ENCODE measurements around the gene METTL24.

METTL24 gene

DNA sequence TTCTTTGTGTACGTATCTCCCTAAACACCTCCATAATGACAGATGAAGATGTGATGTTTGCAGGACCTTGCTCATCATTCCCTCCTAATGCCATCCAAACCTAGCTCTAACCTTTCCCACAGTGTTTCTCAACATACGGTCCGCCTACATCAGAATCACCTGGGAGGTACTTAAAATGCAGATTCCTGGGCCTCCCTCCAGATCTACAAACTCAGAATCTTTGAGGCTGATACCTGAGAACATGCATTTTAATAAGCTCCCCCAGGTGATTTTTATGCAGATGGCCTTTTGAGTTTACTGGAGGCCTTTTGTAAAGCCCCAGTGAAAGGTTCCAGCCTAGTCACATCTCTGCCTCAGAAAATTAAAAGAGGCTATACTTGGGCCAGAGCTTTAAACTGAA, 40.5 kb downstream of the METTL24 start:
- TF ChIP-seq, protein P1, sequence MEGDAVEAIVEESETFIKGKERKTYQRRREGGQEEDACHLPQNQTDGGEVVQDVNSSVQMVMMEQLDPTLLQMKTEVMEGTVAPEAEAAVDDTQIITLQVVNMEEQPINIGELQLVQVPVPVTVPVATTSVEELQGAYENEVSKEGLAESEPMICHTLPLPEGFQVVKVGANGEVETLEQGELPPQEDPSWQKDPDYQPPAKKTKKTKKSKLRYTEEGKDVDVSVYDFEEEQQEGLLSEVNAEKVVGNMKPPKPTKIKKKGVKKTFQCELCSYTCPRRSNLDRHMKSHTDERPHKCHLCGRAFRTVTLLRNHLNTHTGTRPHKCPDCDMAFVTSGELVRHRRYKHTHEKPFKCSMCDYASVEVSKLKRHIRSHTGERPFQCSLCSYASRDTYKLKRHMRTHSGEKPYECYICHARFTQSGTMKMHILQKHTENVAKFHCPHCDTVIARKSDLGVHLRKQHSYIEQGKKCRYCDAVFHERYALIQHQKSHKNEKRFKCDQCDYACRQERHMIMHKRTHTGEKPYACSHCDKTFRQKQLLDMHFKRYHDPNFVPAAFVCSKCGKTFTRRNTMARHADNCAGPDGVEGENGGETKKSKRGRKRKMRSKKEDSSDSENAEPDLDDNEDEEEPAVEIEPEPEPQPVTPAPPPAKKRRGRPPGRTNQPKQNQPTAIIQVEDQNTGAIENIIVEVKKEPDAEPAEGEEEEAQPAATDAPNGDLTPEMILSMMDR (IDR thresholded peaks at IDR 0.05), result no peak

DNA sequence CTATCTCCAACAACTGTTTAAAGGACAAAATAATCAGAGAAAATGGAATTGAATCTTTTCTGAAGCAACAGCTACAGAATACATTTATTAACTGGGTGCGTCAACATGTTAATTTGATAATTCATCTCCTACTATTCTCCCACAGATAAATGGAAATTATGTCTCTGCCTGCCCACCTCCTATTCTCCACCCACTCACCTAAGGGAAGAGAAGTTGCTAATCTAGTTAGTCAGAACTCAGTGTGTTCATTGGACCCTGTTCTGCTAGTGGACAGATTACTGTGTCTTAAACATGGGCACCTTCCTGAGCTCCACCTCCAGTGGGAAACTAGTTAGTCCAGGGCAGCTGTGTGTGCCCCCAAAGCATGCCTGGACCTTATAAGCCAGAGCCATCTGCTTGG, 41.0 kb downstream of the METTL24 start:
- TF ChIP-seq, protein P1 (IDR thresholded peaks at IDR 0.05), result no peak

DNA sequence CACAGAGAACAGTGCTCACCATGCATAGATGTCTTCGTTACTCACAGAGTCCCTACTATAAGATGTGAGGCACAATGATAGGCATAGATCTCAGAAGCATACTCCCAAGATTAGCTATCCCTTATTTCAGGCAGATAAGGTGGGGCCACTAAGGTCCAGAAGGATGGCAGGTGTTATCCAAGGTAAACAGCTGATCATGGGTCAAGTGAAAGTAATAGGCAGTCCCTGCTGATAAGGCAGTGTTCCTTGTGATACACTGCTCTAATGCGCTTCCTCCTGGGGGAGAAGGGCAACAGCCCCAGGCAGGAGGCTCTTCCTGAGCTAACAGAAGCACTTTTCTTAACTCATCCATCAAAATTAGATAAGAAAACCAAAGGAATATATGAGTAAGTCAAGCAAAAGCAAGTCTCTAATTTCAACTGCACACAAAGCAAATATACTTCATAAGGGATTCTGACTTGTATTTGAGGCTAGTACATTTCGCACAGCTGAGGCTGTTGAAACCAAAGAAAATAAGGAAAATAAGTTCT, 42.2 kb downstream of the METTL24 start:
- TF ChIP-seq, protein P1 (IDR thresholded peaks at IDR 0.05), result no peak

DNA sequence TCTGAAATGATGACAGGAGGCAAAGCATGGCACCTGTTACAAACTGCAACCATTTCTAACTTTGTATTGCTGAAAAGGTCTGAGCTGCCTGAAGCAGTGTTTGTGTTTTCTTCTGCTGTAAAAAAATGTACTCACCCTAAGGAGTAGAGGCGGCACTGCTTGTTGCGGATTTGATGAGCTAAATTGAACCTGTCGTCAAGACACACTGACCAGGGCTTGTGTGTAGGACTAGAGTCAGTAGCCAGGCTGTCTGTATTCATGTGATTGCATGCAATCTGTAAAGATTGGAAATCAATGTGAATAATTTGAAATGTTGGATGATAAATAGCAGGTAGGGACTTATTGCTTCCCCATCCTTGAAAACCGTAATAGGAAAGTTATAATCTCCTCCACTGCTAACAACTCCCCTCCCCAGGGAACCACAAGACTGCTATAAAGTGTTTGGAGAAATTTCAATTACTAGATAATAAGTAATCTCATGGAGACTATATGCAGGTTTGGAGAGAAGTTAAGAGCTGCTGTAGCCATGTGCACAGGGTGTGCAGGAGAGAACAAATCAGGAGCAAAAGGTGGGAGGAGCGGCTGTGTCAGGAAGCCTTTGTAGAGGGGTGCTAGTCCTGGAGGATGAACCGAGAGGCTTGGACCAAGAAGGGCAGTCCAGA, 42.8 kb downstream of the METTL24 start:
- TF ChIP-seq, protein P1 (IDR thresholded peaks at IDR 0.05), result no peak

DNA sequence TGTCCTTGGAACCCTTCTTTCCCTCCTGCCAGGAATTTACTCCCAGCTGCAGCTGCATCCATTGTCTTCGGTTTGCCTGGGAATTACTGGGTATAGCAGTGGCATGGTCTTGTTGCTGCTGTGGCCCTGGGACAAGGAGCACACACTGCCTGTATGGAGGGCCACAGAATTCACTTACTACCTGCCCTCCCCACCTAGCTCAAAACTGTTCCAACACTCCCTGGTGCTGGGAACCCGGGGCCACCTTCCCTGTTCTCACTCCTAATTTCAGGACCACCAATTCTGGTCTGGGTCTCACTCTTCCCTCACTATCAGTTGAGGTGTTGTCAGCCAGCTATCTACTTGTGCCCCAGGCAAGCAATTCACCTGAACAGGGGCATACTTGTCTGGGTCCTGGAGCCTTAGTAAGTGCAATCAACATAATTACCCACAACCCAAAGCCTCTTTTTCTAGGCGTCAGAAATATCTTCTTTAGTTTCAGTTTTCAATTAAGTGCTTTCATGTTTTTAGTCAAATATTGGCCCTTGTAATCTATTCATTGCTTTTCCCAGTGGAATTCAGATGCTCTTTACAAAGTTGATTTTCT, 47.2 kb downstream of the METTL24 start:
- TF ChIP-seq, protein P1 (IDR thresholded peaks at IDR 0.05), result no peak

DNA sequence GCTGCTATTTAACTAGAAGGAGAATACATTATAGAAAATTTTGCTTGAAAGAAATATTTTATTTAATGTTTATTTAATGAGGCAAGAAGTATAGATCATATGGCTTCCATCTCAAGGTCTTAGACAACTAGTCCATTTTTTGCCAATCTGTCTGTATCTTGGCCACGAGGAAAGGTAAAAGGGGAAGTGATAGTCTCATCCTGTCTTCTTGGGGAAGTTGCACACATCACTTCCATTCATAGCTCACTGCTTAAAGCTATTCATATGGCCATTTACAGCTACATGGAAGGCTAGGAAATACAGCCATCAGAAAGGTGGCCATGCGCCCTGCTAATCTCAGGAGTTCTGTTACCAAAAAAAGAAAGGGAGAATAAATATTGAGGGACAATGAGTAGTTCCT, 50.8 kb downstream of the METTL24 start:
- TF ChIP-seq, protein P1 (IDR thresholded peaks at IDR 0.05), result no peak

DNA sequence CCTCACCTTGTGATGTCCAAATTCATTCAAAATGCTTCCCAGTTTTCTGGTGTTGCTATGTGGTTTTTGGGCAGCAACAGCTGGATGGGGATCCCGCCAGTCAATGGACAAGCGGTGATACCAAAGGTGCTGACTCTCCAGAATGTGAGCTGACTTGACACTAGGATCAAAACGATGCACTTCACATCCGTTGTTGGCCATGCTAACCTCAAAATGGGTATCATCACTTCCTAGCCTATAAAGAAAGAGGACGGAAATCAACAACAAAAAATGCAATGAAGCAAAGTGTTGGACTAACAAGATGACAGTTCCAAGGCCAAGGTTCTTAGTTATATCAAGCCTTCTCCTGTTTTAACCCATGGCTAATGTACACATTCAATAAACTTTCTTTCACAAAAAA, 59.2 kb downstream of the METTL24 start:
- TF ChIP-seq, protein P1 (IDR thresholded peaks at IDR 0.05), result no peak

All from LNCAP (cell line).